ENCODE data around the gene SEBOX.
"Not testable (repeated sequence)": the region's sequence is repeated elsewhere in the genome, so short reads cannot be mapped to it uniquely, and the experiment has no call there.

SEBOX gene

GRCh38 chr17:28346746-28347246 lies 18.2 kb downstream of the SEBOX start:
- in situ Hi-C loops (cut with HindIII; ENCODE audit: low pct_ligation_motif_present, low pct_unique_long_range_greater_than_20kb, low sequenced_read_pairs): no loop called here
- no peak for DNase-seq

GRCh38 chr17:28346199-28346580 lies 18.8 kb downstream of the SEBOX start:
- DNase-seq: no peak
- in situ Hi-C loops (cut with HindIII; ENCODE audit: low pct_ligation_motif_present, low pct_unique_long_range_greater_than_20kb, low sequenced_read_pairs): no loop called here

GRCh38 chr17:28345419-28346198 lies 19.4 kb downstream of the SEBOX start:
- DNase-seq: peak; percentile 13
- in situ Hi-C loops (cut with HindIII; ENCODE audit: low pct_ligation_motif_present, low pct_unique_long_range_greater_than_20kb, low sequenced_read_pairs): no loop called here

GRCh38 chr17:28344435-28344901 lies 20.5 kb downstream of the SEBOX start:
- DNase-seq: no peak
- in situ Hi-C loops (cut with HindIII; ENCODE audit: low pct_ligation_motif_present, low pct_unique_long_range_greater_than_20kb, low sequenced_read_pairs): no loop called here

GRCh38 chr17:28344011-28344410 lies 21.0 kb downstream of the SEBOX start:
- in situ Hi-C loops (cut with HindIII; ENCODE audit: low pct_ligation_motif_present, low pct_unique_long_range_greater_than_20kb, low sequenced_read_pairs): no loop called here
- DNase-seq: no peak

GRCh38 chr17:28343491-28343932 lies 21.5 kb downstream of the SEBOX start:
- DNase-seq: no peak

GRCh38 chr17:28342313-28342712 lies 22.7 kb downstream of the SEBOX start:
- DNase-seq: no peak
- in situ Hi-C loops (cut with HindIII; ENCODE audit: low pct_ligation_motif_present, low pct_unique_long_range_greater_than_20kb, low sequenced_read_pairs): no loop called here

More at GRCh38 chr17:28343491-28343932, 21.5 kb downstream of the SEBOX start:
- in situ Hi-C loops (cut with HindIII; ENCODE audit: low pct_ligation_motif_present, low pct_unique_long_range_greater_than_20kb, low sequenced_read_pairs): no loop called here

- DNase-seq: no peak
- in situ Hi-C loops (cut with HindIII; ENCODE audit: low pct_ligation_motif_present, low pct_unique_long_range_greater_than_20kb, low sequenced_read_pairs): no loop called here
Observed at GRCh38 chr17:28341516-28341915, 23.5 kb downstream of the SEBOX start.

- in situ Hi-C loops (cut with HindIII; ENCODE audit: low pct_ligation_motif_present, low pct_unique_long_range_greater_than_20kb, low sequenced_read_pairs): no loop called here
- no peak for DNase-seq
Observed at GRCh38 chr17:28340374-28340773, 24.6 kb downstream of the SEBOX start.

- no peak for DNase-seq
- in situ Hi-C loops (cut with HindIII; ENCODE audit: low pct_ligation_motif_present, low pct_unique_long_range_greater_than_20kb, low sequenced_read_pairs): no loop called here
Observed at GRCh38 chr17:28339431-28339830, 25.6 kb downstream of the SEBOX start.

- in situ Hi-C loops (cut with HindIII; ENCODE audit: low pct_ligation_motif_present, low pct_unique_long_range_greater_than_20kb, low sequenced_read_pairs); DNase-seq: not testable (repeated sequence)
Observed at GRCh38 chr17:28338769-28339212, 26.2 kb downstream of the SEBOX start.

- in situ Hi-C loops (cut with HindIII; ENCODE audit: low pct_ligation_motif_present, low pct_unique_long_range_greater_than_20kb, low sequenced_read_pairs): no loop called here
- DNase-seq: peak; percentile 26
Observed at GRCh38 chr17:28338056-28338768, 26.8 kb downstream of the SEBOX start.

GRCh38 chr17:28335959-28336871 lies 28.8 kb downstream of the SEBOX start:
- in situ Hi-C loops (cut with HindIII; ENCODE audit: low pct_ligation_motif_present, low pct_unique_long_range_greater_than_20kb, low sequenced_read_pairs): no loop called here
- DNase-seq: peak; percentile 98

GRCh38 chr17:28335201-28335958 lies 29.6 kb downstream of the SEBOX start, which contains the start of the genes IFT20 and TNFAIP1:
Gene IFT20, minus strand, starts transcription at chr17:28335472. Its CDS starts 3,487 bp downstream, at chr17:28331985.
Gene TNFAIP1, plus strand, starts transcription at chr17:28335761. Its CDS starts 3,761 bp downstream, at chr17:28339522.
- in situ Hi-C loops (cut with HindIII; ENCODE audit: low pct_ligation_motif_present, low pct_unique_long_range_greater_than_20kb, low sequenced_read_pairs): no loop called here

GRCh38 chr17:28334666-28335200 lies 30.3 kb downstream of the SEBOX start:
- in situ Hi-C loops (cut with HindIII; ENCODE audit: low pct_ligation_motif_present, low pct_unique_long_range_greater_than_20kb, low sequenced_read_pairs): no loop called here
- DNase-seq: peak; percentile 63

More at GRCh38 chr17:28335201-28335958, 29.6 kb downstream of the SEBOX start, which contains the start of the genes IFT20 and TNFAIP1:
- DNase-seq: peak; percentile 100

- no peak for DNase-seq
- in situ Hi-C loops (cut with HindIII; ENCODE audit: low pct_ligation_motif_present, low pct_unique_long_range_greater_than_20kb, low sequenced_read_pairs): no loop called here
Observed at GRCh38 chr17:28334171-28334570, 30.8 kb downstream of the SEBOX start.

- DNase-seq: no peak
- in situ Hi-C loops (cut with HindIII; ENCODE audit: low pct_ligation_motif_present, low pct_unique_long_range_greater_than_20kb, low sequenced_read_pairs): no loop called here
Observed at GRCh38 chr17:28333083-28333746, 31.8 kb downstream of the SEBOX start.
